Left lobe of liver (tissue), 2 donors: ENCODE measurements around the gene DENND4A. TPM values are rescaled to one million over a fixed set of nuclear protein-coding genes. Genes with fewer than 3 reads are reported as not detected.
"Not testable (repeated sequence)": the region's sequence is repeated elsewhere in the genome, so short reads cannot be mapped to it uniquely, and the experiment has no call there.

Experiments used
- ATAC-seq: fragments of 200-7000 bp; cut with Tn5 transposase; one replicate; pipeline ENCODE4 v1.9.1; 2020; ENCODE audit warnings: mild to moderate bottlenecking, moderate library complexity
- DNase-seq: peaks from one replicate; pipeline ENCODE4 v3.0.0-alpha.2; 2020; ENCODE audit warnings: low spot score
- total RNA-seq: library from RNA; stranded (reverse); gene quantifications from one replicate; pipeline ENCODE4 v1.2.1, GENCODE V29; 2021
- donor health status: DM: no; HTN: no; CAD: no; lungs with moderate emphysema.
- donor health status: DM: no; HTN: yes; CAD: no.

DENND4A gene
- total RNA-seq, 1 donor from 2014 or later: 10.7 TPM

DNA sequence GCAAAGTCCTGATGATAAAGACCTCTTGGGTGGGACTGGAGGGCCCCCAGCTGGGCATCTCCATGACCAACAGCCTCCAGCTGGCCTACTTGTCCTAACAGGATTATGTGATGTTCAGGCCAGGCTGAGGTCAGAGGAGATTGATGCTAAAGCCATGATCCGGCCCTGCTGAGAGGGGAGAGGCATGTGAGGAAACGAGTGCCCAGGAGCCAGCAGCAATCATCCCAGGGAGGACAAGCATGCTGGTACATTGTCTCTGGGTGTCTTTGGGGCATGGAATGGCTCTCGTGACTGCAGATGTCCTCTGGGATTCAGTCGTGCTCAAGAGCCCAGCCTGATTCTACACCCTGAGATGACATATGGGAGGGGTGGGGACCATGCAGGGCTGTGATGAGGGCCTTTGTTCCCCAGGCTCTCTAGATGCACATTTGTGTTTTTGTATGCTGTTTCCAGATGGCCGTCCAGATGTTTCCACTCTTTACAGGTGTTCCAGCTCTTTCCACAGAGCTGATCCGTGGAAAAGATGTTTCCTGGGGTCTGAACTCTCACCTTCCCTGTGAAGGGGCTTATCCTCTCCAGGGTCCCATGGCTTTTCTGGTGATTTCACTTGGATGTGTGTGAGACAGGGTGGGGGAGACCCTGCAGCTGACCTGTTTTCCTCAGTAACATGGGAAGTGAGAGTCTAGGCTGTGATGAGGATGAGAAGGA lies 150.2 kb downstream of the DENND4A start:
- ATAC-seq (no peak), DNase-seq (no peak)

DNA sequence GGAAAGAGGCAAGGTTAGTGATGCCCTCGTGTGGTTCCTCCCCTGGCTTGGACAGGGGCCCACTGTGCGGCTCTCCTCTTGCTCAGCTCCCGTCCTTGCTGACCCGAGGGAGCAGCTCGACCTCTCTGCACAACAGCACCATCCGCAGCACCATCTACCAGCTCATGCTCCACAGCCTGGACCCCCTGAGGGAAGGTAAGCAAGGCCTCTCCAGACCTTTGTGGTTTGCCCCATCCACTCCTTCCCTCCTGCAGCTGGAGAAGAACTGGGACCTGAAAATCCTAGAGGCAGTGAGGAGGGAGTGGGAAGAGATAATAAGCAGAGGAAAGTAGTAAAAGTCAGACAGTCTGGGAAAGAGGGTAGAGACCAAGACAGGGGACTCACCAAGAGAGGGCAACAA lies 152.6 kb downstream of the DENND4A start:
- DNase-seq: no peak
- ATAC-seq: no peak

DNA sequence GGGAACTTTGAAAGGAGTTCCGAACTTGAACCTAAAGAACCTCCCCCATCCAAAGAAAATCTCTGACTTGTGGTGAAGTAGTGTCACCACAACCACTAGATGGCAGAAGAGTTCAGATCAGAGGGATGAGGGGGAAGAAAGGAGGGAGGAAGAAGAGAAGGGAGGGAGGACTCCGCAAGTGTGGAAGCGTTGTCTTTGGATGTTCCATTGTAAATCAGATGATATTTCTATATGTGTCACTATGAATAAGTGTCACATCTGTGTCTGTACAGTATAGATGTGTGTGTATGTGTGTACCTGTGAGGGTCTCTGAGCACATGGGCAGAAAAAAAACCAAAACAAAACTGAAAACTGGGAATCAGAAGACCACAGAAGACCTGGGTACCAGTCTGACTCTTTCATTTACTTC lies 153.4 kb downstream of the DENND4A start:
- ATAC-seq: peak; percentile 95
- no peak for DNase-seq

DNA sequence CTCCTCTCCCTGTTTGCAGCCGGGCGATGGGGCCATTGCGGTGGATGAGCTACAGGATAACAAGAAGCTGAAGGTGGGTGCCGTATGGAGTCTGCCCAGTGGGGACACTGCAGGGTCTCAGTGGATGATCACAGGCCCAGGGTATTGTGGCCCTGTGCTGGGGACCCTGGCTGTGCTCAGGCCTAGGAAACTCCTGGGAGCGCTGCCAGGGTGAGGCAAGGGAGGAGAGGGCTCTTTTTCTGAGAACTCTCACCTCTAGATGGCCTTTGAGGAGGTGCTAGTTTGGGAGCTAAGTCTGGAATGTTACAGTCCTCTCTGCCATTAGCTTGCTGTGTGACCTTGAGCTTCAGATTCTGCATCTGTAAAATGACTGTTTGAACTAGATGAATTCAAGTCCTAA lies 154.0 kb downstream of the DENND4A start:
- peak; percentile 8 for ATAC-seq
- DNase-seq: no peak

GRCh38 chr15:65634356-65634755 lies 157.7 kb downstream of the DENND4A start:
- no peak for ATAC-seq
- no peak for DNase-seq

- DNase-seq: no peak
- ATAC-seq: no peak
These were observed 158.3 kb downstream of the DENND4A start for GRCh38 chr15:65633752-65634151.

- ATAC-seq: no peak
- DNase-seq: no peak
These were observed 159.2 kb downstream of the DENND4A start for GRCh38 chr15:65632780-65633375.

DNA sequence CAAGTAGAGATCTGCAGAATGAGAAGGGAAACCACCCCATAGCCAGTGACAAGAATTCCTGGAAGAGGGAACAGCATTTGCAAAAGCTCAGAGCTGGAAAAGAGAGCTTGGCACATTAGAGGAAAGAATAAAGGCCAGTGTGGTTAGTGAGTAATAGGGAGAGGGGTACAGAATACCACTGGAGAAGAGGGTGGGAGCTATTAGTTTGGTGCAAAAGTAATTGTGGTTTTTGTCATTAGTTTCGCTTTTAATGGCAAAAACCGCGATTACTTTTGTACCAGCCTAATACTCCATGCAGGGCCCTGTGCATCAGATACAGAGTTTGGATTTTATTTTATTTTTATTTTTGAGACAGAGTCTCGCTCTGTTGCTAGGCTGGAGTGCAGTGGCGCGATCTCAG lies 160.6 kb downstream of the DENND4A start:
- ATAC-seq: no peak
- no peak for DNase-seq

GRCh38 chr15:65630760-65631159 lies 161.3 kb downstream of the DENND4A start:
- no peak for DNase-seq
- ATAC-seq: no peak

DNA sequence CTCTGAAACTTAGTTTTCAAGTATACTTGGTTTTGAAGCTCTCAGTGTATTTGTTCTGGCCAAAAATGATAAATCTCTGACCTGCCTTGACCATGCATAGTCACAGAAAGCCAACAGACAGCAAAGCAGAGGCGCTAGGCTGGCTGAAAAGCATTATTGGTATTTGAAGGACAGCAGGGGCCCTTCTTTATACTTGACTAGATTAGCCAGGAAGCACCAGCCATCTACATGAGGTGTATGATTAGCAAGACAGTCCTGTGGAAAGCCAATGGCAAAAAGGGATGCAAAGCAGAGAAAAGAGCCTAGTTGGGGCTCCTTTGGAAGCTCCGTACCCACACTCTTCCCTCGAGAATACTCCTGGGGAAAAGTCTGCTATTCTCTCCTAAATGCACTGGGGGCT lies 162.5 kb downstream of the DENND4A start:
- DNase-seq (no peak), ATAC-seq (no peak)

GRCh38 chr15:65626856-65627255 lies 165.2 kb downstream of the DENND4A start:
- no peak for ATAC-seq
- no peak for DNase-seq

GRCh38 chr15:65623103-65623502 lies 169.0 kb downstream of the DENND4A start:
- ATAC-seq (no peak), DNase-seq (no peak)

- no peak for DNase-seq
These were observed 170.5 kb downstream of the DENND4A start, which contains the start of gene SLC24A1 for GRCh38 chr15:65621638-65622037. Gene SLC24A1, plus strand, starts transcription at chr15:65621938. Its CDS starts 2,143 bp downstream, at chr15:65624081.

DNA sequence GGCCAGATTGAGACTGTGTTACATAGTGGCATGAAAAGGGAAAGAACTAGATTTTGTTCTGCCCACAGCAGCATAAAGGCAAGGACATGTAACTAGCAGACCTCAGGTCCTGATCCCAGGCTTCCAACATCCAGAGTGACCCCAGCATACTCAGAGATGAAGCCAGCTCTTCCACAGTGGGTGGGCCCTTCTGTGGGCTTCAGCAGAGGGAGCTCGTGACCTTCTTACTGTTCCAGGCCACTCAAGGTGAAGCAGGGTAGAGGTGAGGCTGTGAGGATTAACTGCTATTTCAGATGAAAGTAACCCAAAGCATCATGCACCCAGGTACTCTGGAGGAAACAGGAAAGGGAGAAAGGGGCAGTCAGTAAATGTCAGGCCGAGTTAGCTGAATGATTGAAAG lies 171.3 kb downstream of the DENND4A start:
- ATAC-seq (no peak), DNase-seq (no peak)

More at GRCh38 chr15:65621638-65622037, 170.5 kb downstream of the DENND4A start, which contains the start of gene SLC24A1:
- no peak for ATAC-seq

DNA sequence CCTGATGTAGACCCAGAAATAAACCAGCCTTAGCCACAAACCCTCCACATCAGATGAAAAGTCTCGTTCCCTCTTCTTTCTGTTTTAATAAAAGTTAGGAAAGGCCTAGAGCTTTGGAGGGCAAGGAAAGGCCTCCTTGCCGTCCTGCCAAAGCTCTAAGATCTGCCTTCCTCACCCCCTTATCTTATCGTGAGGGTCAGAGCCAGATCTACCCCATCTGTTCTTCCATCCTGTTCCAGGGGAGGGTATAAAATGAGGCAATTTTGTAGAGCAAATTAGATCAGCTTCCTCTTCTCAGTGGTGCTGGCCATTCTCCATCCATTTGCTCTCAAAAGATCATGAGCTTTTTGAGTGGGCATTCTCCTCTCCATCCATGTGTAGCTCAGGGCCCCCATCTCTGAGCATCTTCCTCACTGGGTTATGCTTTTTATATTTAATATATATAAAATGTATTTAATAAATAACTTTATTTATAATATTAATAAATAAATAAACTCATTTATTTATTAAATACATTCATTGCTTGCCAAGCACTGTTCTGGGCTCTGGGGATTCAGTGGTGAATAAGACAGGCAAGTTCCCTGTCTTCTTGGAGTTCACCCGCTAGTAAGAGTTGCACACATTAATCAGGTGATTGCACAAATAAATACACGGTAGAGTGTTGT lies 172.3 kb downstream of the DENND4A start:
- no peak for ATAC-seq
- no peak for DNase-seq

GRCh38 chr15:65618560-65619109 lies 173.5 kb downstream of the DENND4A start:
- no peak for DNase-seq
- ATAC-seq: no peak

DNA sequence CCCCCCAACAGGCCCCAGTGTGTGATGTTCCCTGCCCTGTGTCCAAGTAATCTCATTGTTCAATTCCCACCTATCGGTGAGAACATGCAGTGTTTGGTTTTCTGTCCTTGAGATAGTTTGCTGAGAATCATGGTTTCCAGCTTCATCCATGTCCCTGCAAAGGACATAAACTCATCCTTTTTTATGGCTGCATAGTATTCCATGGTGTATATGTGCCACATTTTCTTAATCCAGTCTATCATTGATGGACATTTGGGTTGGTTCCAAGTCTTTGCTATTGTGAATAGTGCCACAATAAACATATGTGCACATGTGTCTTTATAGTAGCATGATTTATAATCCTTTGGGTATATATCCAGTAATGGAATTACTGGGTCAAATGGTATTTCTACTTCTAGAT lies 176.2 kb downstream of the DENND4A start:
- not testable (repeated sequence) for DNase-seq, ATAC-seq

- no peak for ATAC-seq
These were observed 178.9 kb downstream of the DENND4A start for GRCh38 chr15:65612949-65613744.

DNA sequence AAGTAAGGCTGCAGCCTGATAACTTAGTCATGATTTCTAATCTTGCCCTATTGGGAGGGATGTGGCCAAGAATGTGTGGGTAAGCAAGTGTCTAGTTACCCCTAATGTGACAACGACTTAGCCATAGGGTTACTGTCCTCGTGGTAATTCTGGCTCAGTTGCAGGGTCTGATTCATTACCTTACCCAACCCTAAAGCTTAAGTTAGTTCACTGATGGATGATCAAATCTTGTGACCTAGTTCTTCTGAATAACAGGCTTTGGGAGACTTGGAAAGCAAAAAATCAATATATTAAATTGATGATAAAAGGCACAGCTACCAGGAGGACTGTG lies 179.5 kb downstream of the DENND4A start:
- ATAC-seq: no peak
- DNase-seq: no peak

More at GRCh38 chr15:65612949-65613744, 178.9 kb downstream of the DENND4A start:
- no peak for DNase-seq

GRCh38 chr15:65611888-65612615 lies 180.0 kb downstream of the DENND4A start:
- DNase-seq: no peak

More at GRCh38 chr15:65611888-65612615, 180.0 kb downstream of the DENND4A start:
- ATAC-seq: no peak
